Astrocyte (in vitro differentiated cells and primary cell): ENCODE data around the gene SLC37A4.

Experiments used
- EZH2 ChIP-seq: IDR thresholded peaks from 2 replicates; pipeline ENCODE4 v1.6.1; 2012; ENCODE audit warnings: mild to moderate bottlenecking, low read length, inconsistent platforms; ENCODE audit not compliant: insufficient read depth
- TF ChIP-seq, protein P1 (sequence below): IDR thresholded peaks from 2 replicates; pipeline ENCODE4 v1.5.1; 2011; ENCODE audit warnings: low read depth, mild to moderate bottlenecking, inconsistent platforms, low read length, moderate library complexity; ENCODE audit not compliant: insufficient read depth

DNA sequence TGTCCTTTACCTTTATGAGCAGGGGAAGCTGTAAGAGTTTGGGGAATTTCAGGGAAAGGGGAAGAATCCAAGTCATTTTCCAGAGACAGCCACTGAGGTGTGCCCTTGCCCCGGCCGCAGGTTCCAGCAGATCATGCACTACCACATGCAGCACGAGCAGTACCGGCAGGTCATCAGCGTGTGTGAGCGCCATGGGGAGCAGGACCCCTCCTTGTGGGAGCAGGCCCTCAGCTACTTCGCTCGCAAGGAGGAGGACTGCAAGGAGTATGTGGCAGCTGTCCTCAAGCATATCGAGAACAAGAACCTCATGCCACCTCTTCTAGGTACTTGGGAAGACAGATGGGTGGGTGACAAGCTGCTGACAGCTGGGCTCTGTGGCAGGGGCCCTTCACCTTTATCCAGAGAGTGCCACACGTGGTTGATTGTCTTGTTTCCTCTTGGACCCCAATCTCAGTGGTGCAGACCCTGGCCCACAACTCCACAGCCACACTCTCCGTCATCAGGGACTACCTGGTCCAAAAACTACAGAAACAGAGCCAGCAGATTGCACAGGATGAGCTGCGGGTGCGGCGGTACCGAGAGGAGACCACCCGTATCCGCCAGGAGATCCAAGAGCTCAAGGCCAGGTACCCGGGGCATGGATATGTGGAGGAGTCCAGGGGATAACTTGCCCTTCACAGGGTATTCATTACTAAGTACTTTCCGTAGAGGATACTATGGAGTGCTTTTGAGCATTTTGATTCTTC lies 48.2 kb upstream of the SLC37A4 start:
- TF ChIP-seq, protein P1, sequence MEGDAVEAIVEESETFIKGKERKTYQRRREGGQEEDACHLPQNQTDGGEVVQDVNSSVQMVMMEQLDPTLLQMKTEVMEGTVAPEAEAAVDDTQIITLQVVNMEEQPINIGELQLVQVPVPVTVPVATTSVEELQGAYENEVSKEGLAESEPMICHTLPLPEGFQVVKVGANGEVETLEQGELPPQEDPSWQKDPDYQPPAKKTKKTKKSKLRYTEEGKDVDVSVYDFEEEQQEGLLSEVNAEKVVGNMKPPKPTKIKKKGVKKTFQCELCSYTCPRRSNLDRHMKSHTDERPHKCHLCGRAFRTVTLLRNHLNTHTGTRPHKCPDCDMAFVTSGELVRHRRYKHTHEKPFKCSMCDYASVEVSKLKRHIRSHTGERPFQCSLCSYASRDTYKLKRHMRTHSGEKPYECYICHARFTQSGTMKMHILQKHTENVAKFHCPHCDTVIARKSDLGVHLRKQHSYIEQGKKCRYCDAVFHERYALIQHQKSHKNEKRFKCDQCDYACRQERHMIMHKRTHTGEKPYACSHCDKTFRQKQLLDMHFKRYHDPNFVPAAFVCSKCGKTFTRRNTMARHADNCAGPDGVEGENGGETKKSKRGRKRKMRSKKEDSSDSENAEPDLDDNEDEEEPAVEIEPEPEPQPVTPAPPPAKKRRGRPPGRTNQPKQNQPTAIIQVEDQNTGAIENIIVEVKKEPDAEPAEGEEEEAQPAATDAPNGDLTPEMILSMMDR: no peak
- TF ChIP-seq EZH2: no peak
